Stimulated activated CD4-positive, alpha-beta T cell treated with anti-CD3 and anti-CD28 coated beads, Interleukin-15, amount 100 ng/mL, for 24 hours (primary cell): ENCODE data around the gene SAMHD1.
A peak's percentile ranks its signal among the peaks of the same experiment; 100 is the strongest.
"Not testable (repeated sequence)": the region's sequence is repeated elsewhere in the genome, so short reads cannot be mapped to it uniquely, and the experiment has no call there.

Source experiments
- DNase-seq: peaks from one replicate; pipeline ENCODE4 v3.0.0-alpha.2; 2020

The SAMHD1 gene

GRCh38 chr20:36951198-36951978, at the start of gene SAMHD1:
Gene SAMHD1, minus strand, starts transcription at chr20:36951708. Its CDS starts 65 bp downstream, at chr20:36951643.
- peak; percentile 95 for DNase-seq

GRCh38 chr20:37000171-37000570, 48.7 kb upstream of the SAMHD1 start:
- not testable (repeated sequence) for DNase-seq

DNA sequence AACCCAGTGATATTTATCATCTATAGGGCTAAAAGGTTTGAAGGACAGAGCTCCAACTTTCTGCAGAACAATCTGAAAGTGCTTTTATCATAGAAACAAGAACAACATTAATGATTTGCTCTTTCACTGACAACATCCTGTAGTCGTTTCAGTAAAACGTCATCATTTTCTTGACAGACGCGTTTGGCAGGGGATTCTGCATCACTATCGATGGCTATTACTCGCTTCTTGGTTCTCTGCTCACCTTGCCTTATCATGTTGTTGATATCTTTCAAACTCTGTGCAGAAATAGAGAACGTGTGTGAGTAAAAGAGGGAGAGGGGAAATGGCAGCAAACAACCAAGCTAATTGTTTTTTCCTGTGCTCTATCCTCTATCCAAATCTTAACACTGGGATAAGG, 47.1 kb upstream of the SAMHD1 start:
- no peak for DNase-seq

DNA sequence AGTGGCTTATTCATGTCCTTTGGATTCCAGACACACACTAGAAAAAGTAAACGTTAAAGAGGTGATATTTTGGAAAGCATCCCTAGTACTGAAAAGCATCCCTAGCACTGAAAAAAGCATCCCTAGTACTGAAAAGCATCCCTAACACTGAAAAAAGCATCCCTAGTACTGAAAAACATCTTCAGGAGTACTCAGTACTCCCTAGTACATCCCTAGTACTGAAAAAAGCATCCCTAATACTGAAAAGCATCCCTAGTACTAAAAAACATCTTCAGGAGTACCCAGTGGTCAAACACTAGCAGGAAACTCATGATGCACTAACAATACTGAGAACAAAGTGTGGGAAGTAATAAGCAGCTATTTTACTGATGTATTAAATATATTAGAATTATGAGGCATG, 45.6 kb upstream of the SAMHD1 start:
- DNase-seq, result no peak

GRCh38 chr20:36994221-36994620, 42.7 kb upstream of the SAMHD1 start:
- not testable (repeated sequence) for DNase-seq

GRCh38 chr20:36992802-36993334, 41.4 kb upstream of the SAMHD1 start:
- DNase-seq, result no peak

- no peak for DNase-seq
Observed at GRCh38 chr20:36991703-36992102, 40.2 kb upstream of the SAMHD1 start.

- DNase-seq, result no peak
Observed at GRCh38 chr20:36989797-36990196, 38.3 kb upstream of the SAMHD1 start.

- peak; percentile 12 for DNase-seq
Observed at GRCh38 chr20:36988494-36988966, 37.0 kb upstream of the SAMHD1 start.

- no peak for DNase-seq
Observed at GRCh38 chr20:36984257-36984638, 32.7 kb upstream of the SAMHD1 start.

DNA sequence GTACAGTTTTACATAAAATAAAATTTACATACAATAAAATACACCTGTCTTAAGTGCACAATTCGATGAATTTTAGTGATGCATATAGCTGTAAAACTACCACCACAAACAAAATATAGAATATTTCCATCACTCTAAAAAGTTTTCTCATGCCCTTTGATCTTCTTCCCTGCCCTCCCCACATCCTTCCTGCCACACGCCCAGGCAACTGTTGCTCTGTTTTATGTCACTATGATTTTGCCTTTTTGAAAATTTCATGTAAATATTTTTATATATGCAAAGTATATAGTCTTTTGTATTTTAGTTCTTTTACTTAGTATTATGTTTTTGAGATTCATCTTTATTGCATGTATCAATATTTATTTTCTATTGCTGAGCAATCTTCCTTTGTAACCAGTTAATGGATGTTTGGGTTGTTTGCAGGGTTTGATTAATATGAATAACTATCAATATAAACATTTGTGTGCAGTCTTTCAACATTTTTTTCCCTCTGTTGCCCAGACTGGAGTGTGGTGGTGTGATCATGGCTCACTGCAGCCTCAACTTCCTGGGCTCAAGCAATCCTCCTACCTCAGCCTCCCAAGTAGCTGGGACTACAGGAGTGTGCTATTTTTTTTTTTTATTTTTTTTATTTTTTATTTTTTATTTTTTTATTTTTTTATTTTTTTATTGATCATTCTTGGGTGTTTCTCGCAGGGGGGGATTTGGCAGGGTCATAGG, 23.8 kb upstream of the SAMHD1 start:
- peak; percentile 45 for DNase-seq

GRCh38 chr20:36974660-36975059, 23.2 kb upstream of the SAMHD1 start:
- DNase-seq, result no peak

GRCh38 chr20:36971103-36971502, 19.6 kb upstream of the SAMHD1 start:
- no peak for DNase-seq

GRCh38 chr20:36969478-36970186, 18.1 kb upstream of the SAMHD1 start:
- peak; percentile 32 for DNase-seq

GRCh38 chr20:36969051-36969450, 17.5 kb upstream of the SAMHD1 start:
- no peak for DNase-seq

DNA sequence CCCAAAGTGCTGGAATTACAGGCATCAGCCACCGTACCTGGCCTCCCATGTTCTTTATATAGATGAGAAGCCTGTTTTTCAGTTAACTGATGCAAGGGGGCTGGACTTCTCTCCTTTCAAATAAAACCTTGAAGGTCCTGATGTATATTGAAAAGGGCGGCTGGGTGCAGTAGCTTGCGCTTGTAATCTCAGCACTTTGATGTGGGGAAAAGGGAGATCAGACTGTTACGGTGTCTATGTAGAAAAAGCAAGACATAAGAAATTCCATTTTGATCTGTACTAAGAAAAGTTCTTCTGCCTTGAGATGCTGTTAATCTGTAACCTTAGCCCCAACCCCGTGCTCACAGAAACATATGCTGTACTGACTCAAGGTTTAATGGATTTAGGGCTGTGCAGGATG, 16.1 kb upstream of the SAMHD1 start:
- DNase-seq, result no peak

DNA sequence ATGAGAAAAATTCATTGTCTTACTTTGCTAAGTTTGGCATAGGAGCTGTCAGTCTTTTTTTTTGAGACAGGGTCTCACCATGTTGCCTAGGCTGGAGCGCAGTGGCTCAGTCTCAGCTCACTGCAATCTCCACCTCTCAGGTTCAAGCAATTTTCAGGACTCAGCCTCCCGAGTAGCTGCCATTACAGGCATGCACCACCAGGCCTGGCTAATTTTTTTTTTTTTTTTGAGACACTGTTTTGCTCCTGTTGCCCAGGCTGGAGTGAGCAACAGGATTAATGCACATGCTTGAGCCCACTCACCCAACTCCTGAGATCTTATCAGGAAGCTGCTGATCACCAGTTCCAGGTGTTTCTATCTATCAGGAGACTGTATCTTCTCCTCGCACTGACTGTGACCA, 15.5 kb upstream of the SAMHD1 start:
- DNase-seq, result not testable (repeated sequence)

DNA sequence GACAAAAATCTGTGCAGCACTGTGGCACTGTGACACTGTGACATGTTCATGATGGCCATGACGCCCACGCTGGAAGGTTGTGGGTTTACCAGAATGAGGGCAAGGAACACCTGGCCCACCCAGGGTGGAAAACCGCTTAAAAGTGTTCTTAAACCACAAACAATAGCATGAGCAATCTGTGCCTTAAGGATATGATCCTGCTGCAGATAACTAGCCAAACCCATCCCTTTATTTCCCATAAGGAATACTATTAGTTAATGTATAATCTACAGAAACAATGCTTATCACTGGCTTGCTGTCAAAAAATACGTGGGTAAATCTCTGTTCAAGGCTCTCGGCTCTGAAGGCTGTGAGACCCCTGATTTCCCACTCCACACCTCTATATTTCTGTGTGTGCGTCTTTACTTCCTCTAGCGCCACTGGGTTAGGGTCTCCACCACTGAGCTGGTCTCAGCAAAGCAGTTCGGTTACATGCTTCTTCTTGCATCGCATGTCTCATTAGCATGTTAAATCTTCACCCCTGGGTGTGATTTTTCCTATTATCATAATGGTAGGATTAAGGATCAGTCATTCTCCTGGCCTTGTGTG, 10.9 kb upstream of the SAMHD1 start:
- DNase-seq, result not testable (repeated sequence)

DNA sequence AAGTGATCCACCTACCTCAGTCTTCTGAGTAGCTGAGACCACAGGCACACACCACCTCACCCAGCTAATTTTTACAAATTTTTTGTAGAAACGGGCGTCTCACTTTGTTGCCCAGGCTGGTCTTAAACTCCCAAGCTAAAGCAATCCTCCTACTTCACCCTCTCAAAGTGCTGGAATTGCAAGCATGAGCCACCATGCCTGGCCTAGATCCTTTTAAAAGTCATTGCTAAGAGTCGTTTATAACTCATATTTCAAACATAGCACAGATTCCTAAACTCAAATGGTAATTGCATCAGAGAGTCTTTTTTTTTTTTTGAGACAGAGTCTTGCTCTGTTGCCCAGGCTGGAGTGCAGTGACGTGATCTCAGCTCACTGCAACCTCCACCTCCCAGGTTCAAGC, 7.7 kb upstream of the SAMHD1 start:
- DNase-seq, result no peak

GRCh38 chr20:36957875-36958667, 6.6 kb upstream of the SAMHD1 start:
- DNase-seq, result no peak

DNA sequence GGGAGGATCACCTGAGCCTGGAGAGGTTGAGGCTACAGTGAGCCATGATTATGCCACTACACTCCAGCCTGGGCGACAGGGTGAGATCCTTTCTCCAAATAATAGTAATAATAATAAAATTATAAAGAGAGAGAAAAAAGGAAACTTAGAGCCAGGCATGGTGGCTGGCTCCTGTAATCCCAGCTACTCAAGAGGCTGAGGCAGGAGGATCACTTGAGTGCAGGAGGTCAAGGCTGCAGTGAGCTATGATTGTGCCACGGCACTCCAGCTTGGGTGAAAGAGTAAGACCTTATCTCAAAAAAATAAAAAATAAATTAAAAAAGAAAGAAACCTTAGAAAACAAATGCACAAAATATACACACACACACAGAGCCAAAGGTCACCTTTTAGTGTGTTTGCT, 5.2 kb upstream of the SAMHD1 start:
- no peak for DNase-seq

DNA sequence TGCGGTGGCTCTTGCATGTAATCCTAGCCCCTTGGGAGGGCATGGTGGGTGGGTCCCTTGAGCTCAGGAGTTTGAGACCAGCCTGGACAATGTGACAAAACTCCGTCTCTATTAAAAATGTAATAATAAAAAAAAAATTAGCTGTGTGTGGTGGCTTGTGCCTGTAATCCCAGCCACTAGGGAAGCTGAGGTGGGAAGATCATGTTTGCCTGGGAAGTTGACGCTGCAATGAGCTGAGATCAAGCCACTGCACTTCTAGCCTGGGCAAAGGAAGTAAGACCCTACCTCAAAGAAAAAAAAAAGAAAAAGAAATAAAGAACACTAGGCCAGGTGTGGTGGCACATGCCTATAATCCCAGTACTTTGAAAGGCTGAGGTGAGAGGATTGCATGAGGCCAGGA, 4.5 kb upstream of the SAMHD1 start:
- no peak for DNase-seq
